GM18517 (cell line): ENCODE results near the gene MYO10.
"Not testable (repeated sequence)": the region's sequence is repeated elsewhere in the genome, so short reads cannot be mapped to it uniquely, and the experiment has no call there.

Experiments
- ATAC-seq: cut with Tn5 transposase; IDR thresholded peaks from one replicate; pipeline ENCODE4 v1.9.1; 2021; ENCODE audit warnings: mild to moderate bottlenecking, moderate library complexity; ENCODE audit not compliant: unreplicated experiment

The MYO10 gene

DNA sequence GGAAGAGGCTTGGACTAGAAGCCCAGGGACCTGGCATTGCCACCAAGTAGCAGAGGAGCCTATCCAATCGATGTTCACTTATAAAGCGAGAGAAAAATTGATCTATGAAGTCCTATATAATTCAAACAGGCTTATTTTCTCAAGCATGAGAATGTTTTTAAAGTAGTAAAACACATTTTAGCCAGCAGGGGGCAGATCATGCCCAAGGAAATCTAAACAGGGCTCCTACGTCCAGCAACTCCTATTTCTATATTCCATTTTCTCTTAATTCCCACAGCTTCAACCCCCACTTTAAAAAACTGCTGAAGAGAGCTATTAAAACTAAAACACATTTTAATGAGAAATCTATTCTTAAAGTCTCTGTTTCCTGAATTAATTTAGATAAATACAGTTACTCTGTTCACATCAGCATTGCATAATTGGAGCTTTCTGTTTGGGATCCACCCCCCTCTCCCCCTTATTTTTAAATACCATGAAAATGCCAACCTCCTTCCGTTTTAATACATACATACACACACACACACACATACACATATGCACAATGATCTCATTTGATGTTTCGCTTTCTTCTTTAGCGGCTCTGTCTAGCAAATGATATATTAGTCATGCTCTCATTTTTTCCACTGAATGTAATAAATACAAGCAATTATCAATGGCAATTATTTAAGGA lies 144.9 kb downstream of the MYO10 start:
- ATAC-seq: peak; percentile 69

DNA sequence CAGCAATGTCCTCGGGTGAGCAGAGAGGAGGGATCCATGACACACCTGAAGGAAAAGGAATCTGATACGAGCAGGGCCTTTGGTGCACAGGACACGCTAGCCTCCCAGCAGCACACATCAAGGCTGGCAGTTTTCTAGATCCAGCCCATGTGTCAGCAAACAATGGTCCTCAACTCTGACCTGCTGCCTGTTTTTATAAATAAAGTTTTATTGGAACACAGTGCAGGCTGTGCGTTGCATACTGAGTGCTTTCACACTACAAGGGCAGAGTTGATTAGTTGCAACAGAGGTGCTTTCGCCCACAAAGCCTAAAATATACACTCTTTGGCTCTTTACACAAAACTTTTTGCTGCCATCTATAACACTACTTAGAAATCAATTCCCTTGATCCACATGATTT lies 147.1 kb downstream of the MYO10 start:
- no peak for ATAC-seq

DNA sequence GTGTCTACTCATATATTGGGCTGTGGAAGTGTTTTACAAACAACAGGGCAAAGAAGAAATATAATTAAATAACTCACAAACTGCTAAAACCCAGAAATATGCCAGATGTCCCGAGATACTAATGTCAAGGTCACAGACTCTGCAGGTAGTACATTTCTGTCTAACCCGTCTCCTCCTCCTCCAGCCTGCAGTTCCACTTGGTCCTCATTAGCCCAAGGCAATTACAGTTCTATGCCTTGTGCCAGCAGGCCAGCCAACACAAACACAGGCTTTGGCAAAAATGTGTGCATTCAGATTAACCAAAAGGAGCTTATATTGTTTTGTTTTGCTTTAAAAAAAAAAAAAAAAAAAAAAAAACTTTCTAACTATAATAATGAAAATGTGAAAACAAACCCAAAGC lies 148.8 kb downstream of the MYO10 start:
- no peak for ATAC-seq

DNA sequence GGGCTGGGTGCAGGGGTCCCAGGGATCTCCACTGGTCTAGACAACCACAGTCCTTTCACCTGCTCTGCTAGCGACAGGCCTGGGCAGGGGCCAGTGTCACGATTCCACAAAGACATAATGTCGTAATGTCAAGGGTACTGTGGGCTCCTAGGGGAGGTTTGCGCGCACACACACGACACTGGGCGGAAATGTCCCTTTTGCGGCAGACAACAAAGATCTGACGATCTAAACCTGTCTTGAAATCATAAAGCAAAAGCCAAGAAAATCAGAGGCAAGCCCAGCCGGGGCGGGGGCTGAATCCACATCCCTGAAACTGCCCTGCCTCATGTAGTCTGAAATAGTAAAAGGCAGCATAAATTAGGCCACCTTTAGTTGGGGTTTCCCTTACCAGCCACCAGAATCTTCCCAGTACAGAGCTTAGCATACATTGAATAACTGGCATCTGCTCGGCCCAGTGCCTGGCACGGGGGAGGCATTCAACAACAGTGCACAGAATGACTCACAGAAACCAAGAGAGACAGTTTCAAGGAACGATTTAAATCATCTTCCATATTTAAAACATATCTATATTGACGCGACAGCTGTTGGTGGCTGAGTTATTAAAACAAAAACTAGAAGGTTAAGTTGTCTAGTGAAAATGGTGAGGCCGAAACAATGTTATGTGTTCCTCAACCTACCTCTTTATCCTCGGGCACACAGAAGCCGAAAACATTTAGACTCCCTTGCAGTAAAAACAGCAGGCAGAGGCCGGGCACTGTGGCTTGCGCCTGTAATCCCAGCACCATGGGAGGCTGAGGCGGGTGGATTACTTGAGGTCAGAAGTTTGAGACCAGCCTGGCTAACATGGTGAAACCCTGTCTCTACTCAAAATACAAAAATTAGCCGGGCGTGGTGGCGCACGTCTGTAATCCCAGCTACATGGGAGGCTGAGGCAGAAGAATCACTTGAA lies 151.0 kb downstream of the MYO10 start:
- ATAC-seq: peak; percentile 98

DNA sequence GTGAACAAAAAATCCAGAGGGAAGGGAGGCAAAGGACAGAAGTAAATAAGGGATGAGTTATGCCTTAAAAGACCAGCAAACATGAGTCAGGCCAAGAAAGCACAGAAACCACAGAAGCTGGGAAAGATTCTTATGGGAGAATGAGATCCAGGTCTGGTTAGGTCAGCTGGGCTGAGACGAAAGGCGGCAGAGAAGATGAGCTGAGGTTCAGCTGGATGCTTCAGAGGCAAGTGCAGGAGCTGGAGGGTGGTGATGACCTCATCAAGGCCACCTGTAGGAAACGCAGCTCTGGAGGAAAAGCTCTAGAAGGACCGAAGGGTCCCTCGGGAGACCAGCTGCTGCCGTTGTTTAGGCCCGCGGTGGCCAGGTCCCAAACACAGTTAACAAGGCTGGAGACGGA lies 152.0 kb downstream of the MYO10 start:
- ATAC-seq: no peak

DNA sequence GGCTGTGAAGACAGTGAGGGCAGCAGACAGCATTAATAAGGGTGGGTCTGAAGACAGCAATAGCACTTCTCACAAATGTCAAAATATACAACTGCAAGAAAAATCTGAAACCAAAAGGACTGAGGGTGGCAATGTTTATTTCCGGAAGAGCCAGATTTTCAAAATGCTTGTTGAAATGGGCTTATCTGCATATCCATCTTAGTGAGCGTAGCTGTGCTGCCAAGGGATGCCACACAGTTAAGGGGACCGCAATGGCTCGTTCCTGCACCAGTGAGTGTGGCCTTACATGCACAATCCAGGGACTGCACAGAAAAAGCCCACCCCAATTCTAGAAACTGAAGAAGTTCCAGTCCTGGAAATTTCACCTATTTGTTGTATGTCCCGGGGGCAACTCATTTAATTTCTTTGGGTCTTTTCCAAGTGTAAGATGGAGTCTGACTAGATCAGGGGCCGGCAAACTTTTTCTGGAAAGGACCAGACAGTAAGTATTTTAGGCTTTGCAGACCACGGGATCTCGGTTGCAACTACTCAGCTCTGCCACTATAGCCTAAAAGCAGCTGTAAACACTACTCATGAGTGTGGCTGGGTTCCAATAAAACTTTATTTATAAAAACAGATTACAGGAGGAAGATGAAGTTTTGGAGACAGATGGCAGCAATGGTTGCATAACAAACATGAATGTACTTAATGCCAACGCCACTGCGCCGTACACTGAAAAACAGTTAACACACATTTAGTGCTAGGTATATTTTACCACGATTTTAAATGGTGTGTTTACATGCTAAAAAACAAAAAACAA lies 154.1 kb downstream of the MYO10 start:
- ATAC-seq: no peak

DNA sequence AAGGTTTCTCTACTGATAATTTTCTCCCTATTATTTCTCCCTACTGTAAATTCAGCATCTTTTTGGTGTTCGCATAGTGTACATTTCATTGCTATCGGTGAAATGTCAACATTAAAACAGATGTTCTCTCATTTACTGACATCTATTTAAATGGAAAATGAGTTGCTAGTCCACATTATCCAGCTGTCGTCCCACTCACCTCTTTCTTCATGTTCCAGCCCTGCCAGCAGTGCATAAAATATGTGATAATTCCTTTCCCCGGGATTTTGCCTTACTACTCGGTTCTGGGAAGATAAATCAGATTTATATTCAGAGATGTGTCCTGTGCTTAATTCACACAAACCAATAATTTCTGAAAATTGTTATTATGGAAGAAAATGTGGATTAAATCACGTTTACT lies 155.8 kb downstream of the MYO10 start:
- no peak for ATAC-seq

DNA sequence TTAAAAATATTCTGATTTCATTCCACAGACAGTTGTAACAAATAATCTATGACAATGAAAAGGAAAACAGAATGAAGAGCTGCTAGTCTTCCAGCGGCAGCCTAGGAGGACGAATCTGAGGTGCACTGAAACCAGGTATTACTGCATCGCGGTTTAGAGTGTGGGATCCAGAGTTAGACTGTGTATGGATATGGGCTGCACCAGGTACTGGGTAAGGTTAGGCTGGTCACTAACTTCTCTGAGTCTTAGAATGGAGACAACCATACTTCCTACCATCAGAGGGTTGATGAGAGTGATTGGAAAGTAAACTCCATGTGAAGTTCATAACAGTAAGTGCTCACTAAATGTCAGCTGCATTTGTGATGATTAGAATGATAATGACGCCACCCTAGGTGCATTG lies 158.7 kb downstream of the MYO10 start:
- ATAC-seq: no peak

DNA sequence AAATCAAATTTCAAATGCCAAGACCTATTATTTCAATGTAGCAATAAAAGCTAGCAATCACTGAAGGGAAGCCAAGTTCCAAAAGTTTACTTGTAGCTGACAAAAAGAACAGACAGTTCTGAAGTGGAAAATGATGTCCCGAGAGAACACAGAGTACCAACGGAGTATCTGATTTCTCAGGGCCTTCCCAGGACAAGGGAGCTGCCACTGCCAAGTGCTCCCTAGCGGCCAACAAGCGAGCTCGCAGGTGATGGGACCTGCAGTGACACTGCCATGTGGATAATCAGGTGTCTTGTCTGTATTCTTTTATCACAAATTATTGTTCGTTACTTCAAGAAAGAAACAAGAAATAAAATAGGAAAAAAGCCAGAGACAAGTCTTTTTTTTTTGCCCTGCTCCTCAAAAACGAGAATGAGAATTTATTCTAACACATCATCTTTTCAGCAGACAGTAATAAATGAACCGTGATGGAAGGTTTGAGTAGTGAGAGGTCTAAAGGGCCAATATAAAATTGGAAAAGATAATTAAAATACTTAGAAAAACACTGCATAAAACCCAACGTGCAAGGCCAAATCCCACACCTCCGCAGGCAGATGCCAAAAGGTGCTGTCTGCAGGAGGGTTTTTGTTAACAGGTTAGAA lies 159.4 kb downstream of the MYO10 start:
- ATAC-seq: no peak

DNA sequence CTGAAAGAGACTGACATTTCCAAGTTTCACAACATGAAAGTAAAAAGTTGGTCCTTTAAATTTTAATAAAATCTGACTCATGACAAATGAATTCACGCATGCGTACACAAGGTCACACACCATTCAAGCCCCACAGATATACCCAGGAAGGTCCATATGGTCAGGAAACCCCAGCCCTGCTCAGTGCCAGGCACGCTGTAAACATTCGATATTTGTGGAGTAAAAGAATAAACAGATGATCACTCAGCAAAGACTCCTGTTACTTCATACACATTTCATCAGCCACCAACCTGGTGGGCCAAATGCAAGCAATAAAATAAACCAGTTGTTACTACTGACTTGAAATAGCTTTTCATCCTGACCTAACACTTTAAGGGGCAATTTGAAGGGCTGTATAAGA lies 161.3 kb downstream of the MYO10 start:
- no peak for ATAC-seq

DNA sequence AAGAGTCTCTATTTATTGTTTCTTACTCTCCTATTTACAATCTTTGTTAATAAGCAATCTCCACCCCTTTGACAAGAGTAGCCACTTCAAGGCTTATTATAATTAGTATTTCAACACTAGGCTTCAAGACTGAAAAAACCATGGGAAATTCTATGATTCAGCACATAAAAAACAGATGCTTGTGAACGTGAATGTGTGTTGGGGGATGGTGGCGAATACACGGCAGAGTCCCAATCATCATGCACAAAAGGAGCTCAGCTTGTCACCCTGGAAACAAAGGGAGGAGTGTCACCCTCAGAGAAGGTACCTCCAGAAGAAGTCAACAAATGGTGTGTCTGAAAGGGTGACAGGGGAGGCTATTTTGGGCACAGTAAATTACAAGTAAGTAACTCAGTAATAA lies 162.1 kb downstream of the MYO10 start:
- ATAC-seq: no peak

DNA sequence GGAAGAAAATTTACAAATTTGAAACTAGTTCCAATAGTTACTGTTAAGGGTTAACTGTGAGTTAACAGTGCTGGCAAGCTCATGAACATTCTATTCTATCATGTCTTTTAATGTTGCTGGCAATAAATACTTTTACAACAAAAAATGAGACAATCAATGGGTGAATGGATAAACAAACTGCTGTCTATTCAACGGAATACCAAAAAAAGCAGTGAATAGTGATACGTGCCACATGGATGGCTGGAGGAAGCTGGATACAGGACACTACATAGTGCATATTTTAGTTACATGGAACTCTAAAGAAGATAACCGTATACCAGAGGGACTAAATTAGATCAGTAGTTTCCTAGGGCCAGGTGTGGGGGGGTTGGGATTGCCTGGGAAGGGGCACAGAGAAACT lies 163.5 kb downstream of the MYO10 start:
- ATAC-seq: no peak

DNA sequence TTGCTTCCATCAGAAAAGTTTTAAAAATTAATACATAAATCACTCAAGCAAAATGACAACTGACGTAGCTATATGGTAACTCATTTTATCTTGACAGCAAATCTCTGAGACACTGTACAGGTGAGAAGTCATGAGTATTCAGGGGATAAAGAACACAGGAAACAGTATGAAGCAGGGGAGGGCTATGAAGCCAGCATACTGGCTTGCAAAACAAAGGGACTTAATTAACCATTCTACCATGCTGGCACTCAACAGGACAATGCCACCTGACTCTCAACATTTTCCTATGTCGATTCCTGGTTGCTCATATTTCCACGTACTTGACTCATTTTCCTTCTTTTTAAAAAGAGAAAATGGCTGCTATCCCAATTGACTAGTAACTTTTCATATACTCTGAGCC lies 167.9 kb downstream of the MYO10 start:
- ATAC-seq: no peak

DNA sequence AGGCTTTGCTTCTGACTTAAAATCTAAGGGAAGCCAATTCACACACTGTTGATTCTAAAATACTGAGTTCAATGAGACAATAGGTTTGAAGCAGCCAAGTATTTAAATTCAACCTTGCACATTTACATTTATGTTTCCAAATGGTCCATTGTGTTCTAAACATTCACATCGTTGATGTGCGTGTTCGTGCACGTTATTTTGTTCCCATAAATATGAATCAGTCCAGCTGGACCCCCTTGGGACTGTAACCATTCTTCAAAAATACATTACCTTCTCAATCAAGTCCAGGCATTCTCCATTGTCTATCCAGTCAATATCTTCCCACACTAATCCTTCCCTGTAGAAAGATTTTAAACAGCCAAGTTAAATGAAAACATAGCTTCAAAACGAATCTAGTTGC lies 172.9 kb downstream of the MYO10 start:
- ATAC-seq: no peak

DNA sequence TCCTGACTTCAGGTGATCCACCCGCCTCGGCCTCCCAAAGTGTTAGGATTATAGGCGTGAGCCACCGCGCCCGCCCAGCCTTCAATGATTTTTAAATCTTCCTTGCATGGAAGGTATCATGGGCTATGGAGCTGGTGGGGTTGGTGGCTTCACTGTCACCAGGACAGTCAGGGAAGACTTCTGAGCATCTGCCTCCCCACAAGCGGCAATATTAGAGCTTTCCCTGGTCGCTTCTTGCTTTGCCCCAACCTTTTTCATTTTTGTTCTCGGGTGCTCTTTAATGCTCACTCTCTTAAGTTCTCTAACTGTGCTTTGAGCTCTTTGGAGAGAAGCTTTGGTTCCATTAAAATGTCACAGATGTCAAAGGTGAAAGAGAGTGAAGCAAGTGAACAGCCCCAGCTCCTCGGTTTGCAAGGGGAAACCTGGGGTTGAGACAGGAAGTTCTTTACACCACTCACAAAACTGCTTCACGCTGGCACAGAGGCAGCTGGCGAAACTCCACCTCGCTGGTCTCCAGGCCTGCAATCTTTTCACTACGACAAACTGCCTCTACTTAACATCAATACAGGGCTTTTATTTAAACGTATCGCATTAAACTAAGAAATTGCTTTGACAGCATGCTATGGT lies 176.8 kb downstream of the MYO10 start:
- ATAC-seq: peak; percentile 84

DNA sequence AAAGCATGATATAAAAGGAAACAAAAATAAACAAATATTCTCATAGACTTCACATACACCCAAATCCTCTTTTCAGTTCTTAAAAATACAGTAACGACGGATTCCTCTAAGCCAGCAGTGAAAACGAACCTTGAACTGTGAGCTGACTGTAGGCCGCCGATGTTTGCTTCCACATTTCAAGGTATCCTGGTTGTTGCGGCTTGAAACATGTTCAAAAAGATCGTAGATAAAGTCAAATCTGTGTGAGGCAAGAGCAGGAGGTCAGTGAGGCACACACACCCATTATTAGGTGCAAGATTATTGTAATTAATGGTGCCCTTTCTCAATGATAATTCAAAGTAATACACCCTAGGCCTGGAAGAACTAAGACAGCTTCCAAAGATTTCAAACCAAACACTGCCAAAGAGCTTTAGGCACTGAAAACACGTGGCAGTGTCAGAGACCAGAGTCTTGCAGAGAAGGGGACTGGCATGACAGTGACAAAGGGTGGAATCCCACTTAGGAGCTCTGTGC lies 178.0 kb downstream of the MYO10 start:
- no peak for ATAC-seq

DNA sequence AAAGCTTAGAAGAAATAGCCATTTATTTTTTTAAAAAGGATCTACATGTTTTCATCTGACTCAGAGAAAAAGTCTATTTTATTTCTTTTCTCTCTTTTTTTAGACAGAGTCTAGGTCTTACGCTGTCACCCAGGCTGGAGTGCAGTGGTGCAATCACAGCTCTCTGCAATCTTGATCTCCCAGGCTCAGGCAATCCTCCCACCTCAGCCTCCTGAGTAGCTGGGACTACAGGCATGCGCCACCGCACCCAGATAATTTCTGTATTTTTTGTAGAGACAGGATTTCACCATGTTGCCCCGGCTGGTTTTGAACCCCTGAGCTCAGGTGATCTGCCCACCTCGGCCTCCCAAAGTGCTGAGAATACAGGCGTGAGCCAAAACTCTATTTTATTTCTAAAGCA lies 178.5 kb downstream of the MYO10 start:
- ATAC-seq: not testable (repeated sequence)

DNA sequence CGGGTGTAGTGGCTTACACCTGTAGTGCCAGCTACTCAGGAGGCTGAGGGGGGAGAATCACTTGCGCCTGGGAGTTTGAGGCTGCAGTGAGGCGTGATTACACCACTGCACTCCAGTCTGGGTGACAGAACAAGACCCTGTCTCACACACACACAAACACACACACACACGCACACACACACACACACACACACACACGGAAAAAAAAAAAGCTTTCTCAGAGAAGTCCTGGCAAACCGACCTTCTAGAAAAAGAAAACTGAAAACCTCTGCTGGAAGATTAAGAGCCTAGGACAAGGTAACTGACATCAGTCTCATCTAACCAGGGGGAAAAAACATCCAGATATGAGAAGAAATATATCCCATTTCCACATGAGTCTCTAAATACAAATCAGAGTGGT lies 178.9 kb downstream of the MYO10 start:
- ATAC-seq: no peak

DNA sequence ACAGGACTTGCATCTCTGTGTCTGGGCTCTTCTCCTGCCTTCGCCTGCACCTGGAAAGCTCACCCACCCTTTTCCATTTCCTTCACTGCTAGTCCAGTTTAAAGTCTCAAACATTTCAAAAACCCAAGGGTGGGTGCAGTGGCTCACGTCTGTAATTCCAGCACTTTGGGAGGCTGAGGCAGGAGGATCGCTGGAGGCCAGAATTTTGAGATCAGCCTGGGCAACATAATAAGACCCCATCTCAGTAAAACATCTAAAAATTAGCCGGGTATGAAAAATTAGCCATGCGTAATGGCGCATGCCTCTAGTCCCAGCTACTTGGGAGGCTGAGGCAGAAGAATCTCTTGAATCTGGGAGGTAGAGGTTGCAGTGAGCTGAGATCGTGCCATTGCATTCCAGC lies 179.4 kb downstream of the MYO10 start:
- ATAC-seq: no peak

DNA sequence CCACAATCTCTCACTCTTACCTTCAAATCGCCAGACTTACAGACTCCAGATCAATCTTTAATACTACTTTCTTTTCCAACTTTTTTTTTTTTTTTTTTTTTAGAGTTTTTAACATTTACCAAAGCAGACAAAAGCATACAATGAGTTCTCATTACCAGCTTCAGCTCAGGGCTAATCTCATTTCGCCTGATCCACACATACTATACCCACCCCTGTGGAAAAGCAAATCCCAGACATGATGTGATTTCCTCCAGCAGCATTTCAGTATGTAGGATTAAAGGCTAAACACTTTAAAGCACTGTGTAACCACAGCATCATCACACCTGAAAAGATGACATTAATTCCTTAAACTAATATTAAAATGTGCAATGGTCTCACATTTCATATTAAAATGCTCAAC lies 180.4 kb downstream of the MYO10 start:
- no peak for ATAC-seq
